Cerebellar nuclear complex (tissue), 1 donor: ENCODE results near the gene P2RX1.
"Not testable (repeated sequence)": the region's sequence is repeated elsewhere in the genome, so short reads cannot be mapped to it uniquely, and the experiment has no call there.

Experiments
- DNase-seq, 2 experiments: peaks; one replicate each; lab custom pipeline; 2025; lab: John Stamatoyannopoulos, UW

P2RX1 gene

DNA sequence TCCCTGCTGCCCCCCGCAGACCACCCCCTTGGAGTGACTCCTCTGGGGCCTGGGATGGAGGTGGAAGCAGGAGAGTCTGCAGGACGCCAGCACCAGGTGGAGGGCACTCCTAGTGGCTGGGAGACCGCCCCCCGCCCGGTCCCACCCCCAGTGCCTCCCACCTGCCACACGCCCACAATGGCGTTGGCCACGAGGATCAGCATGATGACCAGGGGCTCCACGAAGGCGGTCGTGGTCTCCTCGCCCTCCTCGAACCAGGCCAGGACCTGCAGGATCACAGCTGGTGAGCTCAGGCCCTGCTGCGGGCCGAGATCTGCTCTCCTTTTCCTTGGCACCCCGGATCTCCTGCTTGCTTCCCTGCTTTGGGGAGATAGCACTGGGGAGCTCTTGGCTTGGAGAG lies 35.2 kb upstream of the P2RX1 start:
- DNase-seq: no peak

DNA sequence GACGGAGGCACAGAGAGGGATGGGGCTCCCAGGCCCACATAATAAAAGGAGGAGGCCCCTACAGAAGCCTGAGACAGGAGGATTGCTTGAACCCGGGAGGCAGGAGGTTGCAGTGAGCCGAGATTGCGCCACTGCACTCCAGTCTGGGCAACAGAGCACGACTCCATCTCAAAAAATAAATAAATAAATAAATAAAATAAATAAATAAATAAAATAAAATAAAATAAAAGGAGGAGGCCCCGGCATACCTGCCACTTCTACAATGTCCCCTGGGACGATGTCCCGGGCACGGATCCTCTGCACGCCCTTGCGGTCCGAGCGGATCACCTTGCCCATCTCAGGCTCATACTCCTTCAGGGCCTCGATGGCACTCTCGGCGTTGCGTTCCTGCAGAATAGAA lies 34.7 kb upstream of the P2RX1 start:
- no peak for DNase-seq

DNA sequence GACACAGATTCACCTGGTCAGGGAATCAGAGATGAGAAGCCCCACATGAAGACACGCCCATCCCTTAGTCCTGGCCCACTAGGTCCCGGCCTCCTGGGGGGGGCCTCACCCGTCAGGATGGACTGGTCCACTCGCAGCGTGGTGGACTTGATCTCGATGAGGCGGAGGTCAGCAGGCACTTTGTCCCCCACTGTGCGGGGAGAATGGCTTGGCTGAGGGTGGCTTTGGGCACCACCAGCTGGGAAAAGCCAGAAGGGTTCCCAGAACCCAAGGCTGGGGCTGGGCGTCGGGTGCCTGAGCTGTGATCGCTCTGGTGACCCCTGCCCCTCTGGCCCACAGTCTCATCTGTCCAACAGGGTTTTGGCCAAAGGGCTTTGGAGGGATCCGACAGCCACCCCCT lies 34.3 kb upstream of the P2RX1 start:
- DNase-seq: no peak

DNA sequence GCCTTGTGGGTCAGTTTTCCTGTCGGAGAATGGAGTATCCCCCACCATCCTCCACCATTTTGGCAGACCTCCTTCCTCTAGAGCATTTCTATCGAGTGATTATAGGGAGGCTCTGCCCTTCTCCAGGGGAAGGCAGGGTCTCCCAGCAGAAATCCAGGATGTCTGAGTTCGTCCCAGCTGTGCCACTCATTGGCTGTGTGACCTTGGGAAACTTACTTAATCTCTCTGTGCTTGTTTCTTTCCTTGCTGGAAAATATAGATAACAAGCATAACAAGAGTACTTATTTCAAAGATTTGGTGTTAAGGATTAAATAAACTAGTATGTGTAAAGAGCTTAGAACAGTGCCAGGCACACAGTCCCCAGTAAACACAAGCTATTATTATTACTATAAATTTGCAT lies 33.2 kb upstream of the P2RX1 start:
- no peak for DNase-seq

DNA sequence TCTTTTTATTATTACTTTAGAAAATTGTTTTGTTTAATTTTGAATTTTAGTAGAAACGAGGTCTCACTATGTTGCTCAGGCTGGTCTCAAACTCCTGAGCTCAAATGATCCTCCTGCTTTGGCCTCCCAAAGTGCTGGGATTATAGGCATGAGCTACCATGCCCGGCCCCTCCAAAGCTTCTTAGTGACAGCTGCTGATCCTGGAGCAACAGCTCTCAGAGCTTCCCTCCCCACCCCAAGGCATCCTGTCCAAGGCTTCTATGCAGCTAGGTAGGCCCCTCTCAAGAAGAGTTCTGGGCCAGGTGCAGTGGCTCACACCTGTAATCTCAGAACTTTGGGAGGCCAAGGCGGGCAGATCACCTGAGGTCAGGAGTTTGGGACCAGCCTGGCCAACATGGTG lies 32.3 kb upstream of the P2RX1 start:
- not testable (repeated sequence) for DNase-seq

DNA sequence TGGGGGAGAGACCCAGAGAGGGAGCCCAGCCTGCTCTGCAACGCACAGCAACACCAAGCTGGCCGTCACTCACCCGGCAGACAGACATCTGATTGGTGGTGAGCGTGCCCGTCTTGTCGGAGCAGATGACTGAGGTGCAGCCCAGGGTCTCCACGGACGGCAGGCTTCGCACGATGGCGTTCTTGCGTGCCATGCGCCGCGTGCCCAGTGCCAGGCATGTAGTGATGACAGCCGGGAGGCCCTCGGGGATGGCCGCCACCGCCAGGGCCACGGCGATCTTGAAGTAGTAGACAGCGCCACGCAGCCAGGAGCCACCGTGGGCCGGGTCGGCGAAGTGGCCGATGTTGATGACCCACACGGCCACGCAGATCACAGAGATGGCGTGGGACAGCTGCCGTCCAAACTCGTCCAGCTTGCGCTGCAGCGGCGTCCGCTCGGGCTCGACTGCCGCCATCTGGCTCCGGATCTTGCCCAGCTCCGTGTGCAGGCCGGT lies 31.1 kb upstream of the P2RX1 start:
- DNase-seq: no peak

DNA sequence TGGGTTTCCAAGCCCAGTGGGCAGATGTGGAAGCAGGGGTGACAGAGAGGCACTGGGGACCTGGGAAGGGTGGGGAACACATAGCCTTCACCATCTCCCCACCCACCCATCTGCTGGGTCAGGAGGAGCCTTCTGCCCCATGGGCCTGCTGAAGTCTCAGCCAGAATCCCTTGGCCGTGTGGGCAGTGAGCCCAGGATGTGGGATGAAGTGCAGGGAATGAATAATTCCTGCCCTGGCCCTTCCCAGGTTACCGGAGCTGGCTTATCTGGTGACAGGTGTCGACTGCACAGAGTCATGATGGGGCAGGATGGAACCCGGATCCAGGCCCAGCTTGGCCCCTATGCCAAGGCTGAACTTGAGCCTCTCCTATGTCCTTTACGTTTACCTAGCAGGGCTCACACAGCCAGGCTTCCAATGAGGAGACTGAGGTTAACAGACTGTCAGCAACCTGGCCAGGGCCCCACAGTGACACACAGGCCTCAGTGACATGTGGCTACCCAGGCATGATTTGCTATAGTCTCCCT lies 30.5 kb upstream of the P2RX1 start:
- DNase-seq: no peak

DNA sequence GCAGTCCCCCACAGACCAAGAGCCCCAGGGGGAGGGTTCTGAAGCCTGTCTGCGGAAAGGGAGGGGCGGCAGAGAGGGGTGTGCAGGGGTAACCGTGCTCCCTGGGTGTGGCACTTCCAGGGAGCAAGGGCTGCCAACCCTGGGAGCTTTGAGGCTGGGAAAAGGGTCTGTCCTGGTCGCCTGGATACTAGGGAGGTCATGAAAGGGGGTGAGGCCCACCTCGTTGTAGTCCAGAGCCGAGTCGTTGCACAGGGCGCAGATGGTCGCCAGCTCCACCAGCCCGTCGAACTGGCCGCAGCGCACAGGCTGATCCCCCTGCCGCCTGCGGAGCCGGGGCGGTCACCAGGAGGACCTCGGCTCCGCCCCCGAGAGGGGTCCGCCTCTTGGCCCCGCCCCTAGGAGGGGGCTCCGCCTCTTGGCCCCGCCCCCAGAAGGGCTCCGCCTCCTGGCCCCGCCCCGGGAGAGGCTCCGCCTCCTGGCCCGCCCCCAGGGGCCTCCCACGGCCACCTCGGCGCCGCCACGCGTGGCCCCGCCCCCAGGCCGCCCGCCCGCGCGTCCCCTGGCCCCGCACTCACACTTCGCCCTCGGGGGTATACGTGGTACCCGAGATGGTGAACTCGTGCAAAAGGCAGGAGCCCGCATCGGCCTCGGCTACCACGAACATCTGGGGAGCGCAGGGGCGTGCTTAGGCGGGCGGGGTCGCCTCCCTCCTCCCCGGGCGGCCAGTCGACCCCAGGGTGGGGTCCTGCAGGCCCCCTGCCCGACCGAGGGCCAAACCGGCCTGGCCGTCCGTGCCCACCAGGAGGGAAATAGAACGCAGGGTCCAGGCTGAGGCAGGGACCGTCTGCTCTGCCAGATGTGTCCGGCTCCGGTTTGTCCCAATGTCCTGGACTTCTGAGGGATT lies 28.5 kb upstream of the P2RX1 start:
- no peak for DNase-seq

DNA sequence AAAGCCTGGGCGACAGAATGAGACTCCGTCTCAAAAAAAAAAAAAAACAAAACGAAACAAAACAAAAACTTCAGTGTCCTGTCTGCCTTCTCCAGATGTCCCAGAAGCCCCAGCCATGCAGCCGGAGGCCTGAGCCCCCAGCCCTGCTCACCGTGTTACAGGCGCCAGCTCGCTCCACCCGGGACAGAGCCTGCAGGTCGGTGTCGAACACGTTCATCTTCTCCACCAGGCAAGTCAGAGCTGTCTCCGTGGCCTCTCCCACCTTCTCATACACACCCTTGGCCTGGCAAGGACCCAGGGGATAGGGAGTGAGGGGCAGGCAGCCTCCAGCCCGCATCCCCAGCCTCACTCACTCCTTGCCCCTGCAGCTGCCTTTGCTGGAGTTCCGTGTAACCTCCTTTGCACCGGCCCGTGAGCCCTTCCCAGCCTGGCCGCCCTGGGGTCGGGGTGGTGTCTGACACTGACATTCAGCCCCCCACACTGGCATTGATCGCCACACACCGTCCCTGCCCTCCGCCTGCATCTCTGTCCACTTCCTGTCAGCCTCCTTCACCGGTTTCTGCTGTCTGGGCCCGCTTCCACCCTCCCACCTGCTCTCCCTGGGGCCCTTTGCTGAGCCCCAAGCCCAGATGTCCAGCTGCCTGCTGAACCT lies 27.1 kb upstream of the P2RX1 start:
- no peak for DNase-seq

DNA sequence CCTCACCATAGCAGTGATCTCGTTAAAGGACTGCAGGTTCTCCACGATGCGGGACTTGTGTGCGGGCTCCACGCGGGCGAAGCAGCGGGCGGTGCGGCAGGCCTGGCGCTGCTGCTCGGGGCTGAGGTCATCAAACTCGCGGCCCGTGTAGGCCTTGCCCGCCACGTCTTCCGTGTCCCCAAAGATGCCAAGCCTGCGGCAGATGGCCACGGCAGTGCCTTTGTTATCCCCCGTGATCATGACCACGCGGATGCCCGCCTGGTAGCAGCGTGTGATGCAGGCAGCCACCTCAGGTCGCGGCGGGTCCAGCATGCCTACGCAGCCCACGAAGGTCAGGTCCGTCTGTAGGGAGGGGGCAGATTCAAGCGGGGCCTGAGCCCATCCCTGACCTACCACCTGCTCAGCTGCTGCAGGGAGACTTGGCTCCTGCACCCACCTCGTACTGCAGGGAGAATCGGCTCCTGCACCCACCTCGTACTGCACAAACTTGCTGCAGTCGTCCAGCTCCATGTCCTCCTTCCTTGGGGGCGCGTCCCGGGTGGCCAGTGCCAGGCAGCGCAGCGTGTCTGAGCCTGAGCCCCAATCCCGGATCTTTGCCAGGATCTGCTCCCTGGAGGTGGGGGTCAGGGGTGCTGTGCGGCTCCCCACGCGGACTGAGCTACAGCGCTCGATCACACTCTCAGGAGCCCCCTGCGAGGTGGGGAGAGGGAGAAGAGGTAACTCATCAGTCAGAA lies 24.9 kb upstream of the P2RX1 start:
- no peak for DNase-seq

DNA sequence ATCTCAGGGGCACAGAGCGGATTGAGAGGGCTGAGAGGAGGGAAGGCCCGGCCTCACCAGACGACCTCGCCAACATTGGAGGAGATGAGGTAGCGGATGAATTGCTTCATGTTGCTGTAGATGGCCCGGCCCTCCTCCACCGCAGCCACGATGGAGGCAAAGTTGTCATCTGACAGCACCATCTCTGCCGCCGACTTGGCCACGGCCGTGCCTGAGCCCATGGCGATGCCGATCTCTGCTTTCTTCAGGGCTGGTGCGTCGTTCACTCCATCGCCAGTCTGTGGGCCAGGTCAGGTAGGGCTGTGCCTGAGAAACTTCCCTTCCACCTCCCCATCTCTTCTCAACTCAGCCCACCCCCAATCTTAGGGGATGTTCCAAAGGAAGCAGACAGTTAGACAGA lies 21.1 kb upstream of the P2RX1 start:
- DNase-seq: no peak

DNA sequence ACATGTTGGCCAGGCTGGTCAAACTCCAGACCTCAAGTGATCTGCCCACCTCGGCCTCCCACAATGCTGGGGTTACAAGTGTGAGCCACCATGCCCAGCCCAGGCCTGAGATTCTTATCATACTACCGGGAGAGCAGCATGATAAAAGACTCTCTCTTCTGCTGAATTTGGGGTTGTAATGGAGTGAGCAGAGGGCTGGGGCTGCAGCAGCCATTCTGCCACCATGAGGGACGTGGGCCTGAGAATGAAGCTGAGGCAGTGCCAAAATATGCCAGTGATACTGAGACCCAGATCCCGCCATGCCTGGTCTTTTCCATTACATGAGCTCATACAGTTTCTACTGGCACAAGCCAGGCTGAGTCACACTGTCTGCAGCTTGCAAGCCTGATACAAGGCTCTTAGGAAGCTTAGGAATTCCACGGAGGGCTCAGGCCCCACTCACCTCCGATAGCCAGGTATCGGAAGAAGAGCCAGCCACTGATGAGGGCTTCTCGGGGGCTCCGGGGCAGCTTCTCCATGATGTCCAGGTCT lies 19.6 kb upstream of the P2RX1 start:
- no peak for DNase-seq

DNA sequence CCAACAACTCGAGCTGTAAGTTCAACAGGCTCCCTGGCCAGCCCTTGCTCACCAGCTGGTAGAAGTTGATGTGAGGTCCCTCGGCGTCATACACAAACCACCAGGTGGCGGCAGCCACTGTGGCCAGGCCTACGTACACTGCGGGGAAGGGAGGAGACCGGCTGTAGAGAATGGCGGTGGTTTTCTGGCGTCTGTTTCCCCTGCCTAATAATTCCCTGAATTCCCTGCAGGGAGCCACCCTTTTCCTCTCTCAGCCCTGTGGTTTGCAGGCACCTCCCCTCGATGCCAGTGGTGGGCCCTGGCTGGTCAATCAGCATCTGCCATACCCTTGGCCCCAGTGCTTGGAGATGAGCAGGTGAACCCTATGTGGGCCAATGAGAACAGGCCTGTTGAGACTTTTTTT lies 18.9 kb upstream of the P2RX1 start:
- DNase-seq: no peak

DNA sequence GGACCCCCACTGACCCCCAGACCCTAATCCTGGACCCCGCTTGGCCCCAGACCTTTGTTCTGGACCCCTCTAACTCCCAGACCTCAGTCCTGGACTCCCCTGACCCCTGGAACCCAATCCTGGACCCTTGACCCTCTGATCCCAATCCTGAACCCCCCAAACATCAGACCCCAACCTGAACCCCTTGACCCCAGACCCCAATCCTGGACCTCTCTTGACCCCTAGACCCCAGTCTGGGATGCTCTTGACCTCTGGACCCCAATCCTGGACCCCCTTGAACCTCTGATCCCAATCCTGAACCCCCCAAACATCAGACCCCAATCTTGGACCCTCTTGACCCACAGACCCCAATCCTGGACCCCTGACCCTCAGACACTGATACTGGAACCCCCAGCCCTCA lies 13.5 kb upstream of the P2RX1 start:
- DNase-seq: no peak

DNA sequence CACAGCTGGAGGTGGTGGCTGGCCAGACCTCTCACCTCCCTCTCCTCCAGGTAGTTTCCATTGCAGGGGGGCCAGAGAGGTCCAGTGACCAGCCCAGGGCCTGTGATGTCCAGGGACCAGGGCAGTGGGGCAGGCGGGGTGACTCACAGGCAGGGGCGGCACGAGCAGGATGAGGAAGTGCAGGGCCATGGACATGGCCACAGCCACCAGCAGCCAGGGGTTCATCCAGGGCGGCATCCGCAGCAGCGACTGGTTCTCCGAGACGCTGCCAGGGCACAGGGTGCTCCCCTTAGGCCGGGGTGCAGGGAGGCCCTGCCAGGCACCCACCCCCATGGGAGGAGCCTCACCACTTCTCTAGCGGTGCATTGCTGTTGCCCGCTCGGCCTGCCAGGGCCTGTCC lies 12.9 kb upstream of the P2RX1 start:
- no peak for DNase-seq

DNA sequence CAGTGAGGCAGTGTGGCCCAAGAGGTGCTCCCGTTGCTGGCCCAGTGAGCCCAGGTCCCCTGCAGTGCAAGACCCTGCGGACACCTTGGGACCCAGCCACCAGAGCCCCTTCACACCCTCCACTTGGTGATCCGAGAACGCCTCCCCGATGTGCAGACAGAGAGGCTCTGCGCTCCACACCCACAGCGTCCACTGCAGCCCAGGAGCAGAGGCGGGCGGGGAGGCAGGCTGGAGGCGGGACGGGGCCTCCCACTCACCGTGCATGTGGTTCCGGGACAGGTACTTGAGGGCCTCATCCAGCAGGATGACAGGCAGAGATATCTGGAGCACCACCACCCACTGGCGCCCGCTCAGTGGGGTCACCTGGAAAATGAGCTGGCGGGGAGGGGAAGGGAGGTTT lies 12.1 kb upstream of the P2RX1 start:
- DNase-seq: no peak

DNA sequence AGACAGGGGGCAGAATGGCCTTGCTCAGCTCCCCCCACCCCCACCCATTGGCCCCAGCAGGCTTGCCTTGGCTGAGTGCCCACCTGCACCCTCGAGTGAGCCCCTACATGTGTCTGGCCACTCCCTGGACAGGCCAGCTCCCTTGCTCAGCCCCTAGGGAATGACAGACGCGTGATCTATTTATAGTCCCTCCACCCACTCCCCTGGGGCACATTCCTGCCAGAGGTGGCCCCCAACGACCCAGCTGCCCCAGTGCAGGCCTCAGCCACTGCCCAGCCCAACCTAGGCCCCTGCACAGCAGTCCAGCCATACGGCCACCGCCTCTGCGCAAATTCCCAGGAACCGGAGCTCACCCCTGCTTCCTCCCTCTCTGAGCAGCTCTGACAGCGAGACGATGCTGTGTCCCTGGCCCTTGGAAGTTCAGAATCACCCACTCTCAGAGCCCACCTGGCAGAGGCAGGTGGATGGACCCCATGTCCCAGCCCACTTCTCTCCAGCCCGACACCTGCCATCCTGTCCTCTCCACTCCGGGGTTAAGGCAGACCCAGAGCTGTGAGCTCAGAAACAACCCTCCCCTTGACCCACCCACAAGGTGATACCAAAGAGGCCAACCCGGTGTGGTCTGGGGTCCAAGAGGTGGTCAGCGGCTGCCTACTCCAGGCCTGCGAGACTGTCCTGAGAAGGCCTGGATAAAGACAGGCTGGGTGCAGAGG lies 11.5 kb upstream of the P2RX1 start:
- DNase-seq: no peak

DNA sequence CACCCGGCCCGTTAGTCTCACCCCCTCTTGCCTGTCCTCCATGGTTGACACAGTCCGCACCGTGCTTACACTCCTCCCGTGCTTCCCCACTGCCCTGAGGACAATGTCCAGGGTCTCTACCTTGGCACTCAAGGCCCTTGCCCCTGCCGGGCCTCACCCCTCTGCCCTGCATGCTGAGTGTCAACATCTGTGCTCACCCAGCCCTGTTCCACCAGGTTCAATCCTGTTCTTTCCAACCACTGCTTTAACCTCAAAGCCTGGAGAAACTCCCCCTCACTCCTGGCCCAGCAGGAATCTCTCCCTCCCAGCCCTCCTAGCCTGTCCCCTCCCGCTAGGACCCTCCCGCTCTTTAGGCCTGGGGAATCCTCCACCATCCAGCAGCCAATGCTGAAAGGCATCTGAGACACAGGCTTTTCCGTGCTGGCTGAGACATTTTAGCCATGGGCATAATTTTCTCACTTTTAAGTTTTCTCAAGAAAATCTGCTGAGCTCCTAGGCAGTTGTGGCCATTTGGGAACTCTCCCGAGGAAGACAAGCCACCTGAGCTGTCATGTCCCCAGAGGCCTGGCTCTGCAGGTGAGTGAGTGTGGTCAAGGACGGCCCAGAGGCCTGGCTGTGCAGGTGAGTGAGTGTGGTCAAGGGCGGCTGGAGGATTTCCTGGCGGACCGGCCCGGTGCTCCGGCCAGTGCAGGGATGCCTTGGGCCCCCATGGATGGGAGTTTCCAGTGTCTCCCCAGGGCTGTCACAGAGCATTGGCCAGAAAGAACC lies 10.8 kb upstream of the P2RX1 start:
- DNase-seq: no peak

DNA sequence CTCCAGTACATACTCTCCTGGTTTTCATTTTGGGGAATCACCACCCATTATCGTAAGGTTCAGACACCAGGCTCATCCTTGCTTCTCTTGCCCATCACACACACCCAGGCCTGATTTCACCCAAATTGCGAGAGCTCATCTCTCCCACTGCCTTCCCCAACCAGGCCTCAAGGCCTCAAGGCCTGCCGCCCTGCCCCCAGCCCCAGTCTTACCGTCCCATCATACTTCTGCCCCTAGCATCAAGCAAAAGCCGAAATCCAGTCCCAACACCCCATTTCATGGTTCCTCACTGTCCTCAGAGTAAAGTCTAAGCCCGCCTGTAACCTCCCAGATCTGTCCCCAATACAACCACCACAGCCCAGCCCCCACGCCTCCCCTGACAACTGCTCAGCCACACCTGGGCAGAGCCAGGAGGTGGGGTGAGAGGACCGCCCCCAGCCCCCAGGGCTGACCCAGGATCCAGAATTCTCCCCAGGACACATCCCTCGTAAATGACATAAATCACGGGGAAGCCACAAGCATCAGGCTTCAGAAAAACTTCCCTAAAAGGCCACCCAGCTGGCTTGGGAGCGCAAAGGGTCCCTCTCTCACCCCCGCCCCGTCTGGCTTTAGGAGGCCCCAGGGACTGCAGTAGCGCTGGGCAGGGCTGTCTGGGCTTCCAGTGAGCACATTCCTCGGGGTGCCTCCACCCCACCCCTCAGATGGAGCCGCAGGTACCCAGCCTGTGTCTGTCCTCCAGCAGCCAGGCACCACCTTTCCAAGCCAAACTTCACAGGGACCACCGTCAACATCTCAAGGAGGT lies 9.6 kb upstream of the P2RX1 start:
- no peak for DNase-seq
